GM12878 (cell line): Measurements from ENCODE around the gene GOLGA8B. TPM values are rescaled to one million over a fixed set of nuclear protein-coding genes. Genes with fewer than 3 reads are reported as not detected.
A peak's percentile ranks its signal among the peaks of the same experiment; 100 is the strongest.

Source experiments
- ATAC-seq: fragments of 200-7000 bp; cut with Tn5 transposase; 3 replicates; pipeline ENCODE4 v1.9.1; 2020; ENCODE audit warnings: mild to moderate bottlenecking, moderate library complexity
- Bru-seq: library from RNA; stranded (reverse); fragments of 400-500 nt; gene quantifications from one replicate; lab custom pipeline; 2021; lab: Mats Ljungman, UMichigan
- BruChase-seq, 2 experiments: library from RNA; stranded (reverse); fragments of 400-500 nt; gene quantifications; one replicate each; lab custom pipeline; 2021; lab: Mats Ljungman, UMichigan
- BruUV-seq: library from RNA; stranded (reverse); fragments of 400-500 nt; replicated peaks from 2 replicates; lab custom pipeline; 2021; lab: Mats Ljungman, UMichigan
- CTCF ChIA-PET: fragments of 300-600 bp; sonication (Branson Sonifier 250); formaldehyde crosslinking; extraction: SDS; loops from one replicate; lab custom pipeline; 2021; ENCODE audit warnings: inconsistent platforms; lab: Yijun Ruan, JAX
- POLR2A ChIA-PET: fragments of 350-600 bp; formaldehyde crosslinking; extraction: SDS; loops from one replicate; lab custom pipeline; 2021; ENCODE audit warnings: inconsistent platforms; lab: Charles Lee
- RAD21 ChIA-PET: fragments of 300-600 bp; sonication (Branson Sonifier 250); formaldehyde crosslinking; loops from one replicate; lab custom pipeline; 2023; ENCODE audit warnings: antibody characterized with exemption; ENCODE audit not compliant: unreplicated experiment; lab: Charles Lee
- SMC1A ChIA-PET: fragments of 300-600 bp; sonication (Branson Sonifier 250); formaldehyde crosslinking; loops from one replicate; lab custom pipeline; 2023; ENCODE audit not compliant: unreplicated experiment, uncharacterized antibody; lab: Charles Lee
- DNase-seq: peaks from one replicate; pipeline ENCODE4 v3.0.0-alpha.2; 2011; ENCODE audit warnings: low read depth, low spot score
- FAIRE-seq: peaks from 3 replicates; lab custom pipeline; 2011; peaks lifted over from hg19 to GRCh38; lab: Jason Lieb, UNC
- H2AFZ ChIP-seq: 2 replicates; pipeline ENCODE4 v1.6.0; 2011; ENCODE audit warnings: low read depth, low read length, control low read depth; ENCODE audit not compliant: control insufficient read depth
- H3K27ac ChIP-seq: 2 replicates; pipeline ENCODE4 v1.5.1; 2011; ENCODE audit warnings: control low read depth; ENCODE audit not compliant: control insufficient read depth, insufficient read depth
- H3K27me3 ChIP-seq, 2 experiments: replicated peaks in 1 of 2; 2 replicates each; pipeline versions ENCODE4 v1.6.0 to v1.6.1; 2011; ENCODE audit warnings: low read length in 1 of 2; ENCODE audit not compliant: control insufficient read depth in 2 of 2, insufficient read depth in 2 of 2
- H3K36me3 ChIP-seq, 2 experiments: 2 replicates each; pipeline ENCODE4 v1.5.1; 2011; ENCODE audit warnings: low read length in 1 of 2; ENCODE audit not compliant: control insufficient read depth in 2 of 2, insufficient read depth in 2 of 2
- H3K4me1 ChIP-seq: 2 replicates; pipeline ENCODE4 v1.6.1; 2011; ENCODE audit warnings: mild to moderate bottlenecking, low read length, moderate library complexity, mixed read lengths; ENCODE audit not compliant: control insufficient read depth, insufficient read depth
- H3K4me2 ChIP-seq: 2 replicates; pipeline ENCODE4 v1.6.0; 2011; ENCODE audit warnings: control low read depth; ENCODE audit not compliant: control insufficient read depth, insufficient read depth
- H3K4me3 ChIP-seq: fragments of 200-600 bp; sonication (generic); 2 replicates; pipeline ENCODE4 v1.5.1; 2016
- H3K79me2 ChIP-seq: 2 replicates; pipeline ENCODE4 v1.6.0; 2011; ENCODE audit warnings: low read length; ENCODE audit not compliant: control insufficient read depth, insufficient read depth
- H3K9ac ChIP-seq: 2 replicates; pipeline ENCODE4 v1.8.0; 2011; ENCODE audit warnings: low read length, control low read depth, mixed read lengths; ENCODE audit not compliant: control insufficient read depth, insufficient read depth
- H3K9me3 ChIP-seq: replicated peaks from 3 replicates; pipeline ENCODE4 v1.5.1; 2011; ENCODE audit warnings: mild to moderate bottlenecking, low read length; ENCODE audit not compliant: control insufficient read depth, insufficient read depth
- H4K20me1 ChIP-seq: 2 replicates; pipeline ENCODE4 v1.6.0; 2011; ENCODE audit not compliant: control insufficient read depth, insufficient read depth
- ATF7 ChIP-seq: fragments of 450-650 bp; IDR thresholded peaks from 2 replicates; pipeline ENCODE4 v1.6.1; 2016; ENCODE audit warnings: low read depth, mild to moderate bottlenecking
- BHLHE40 ChIP-seq, 2 experiments: fragments of 450-650 bp in 1 of 2; IDR thresholded peaks; 2 replicates each; pipeline ENCODE4 v1.6.1; 2011 to 2017; ENCODE audit warnings: low read depth in 2 of 2, borderline replicate concordance in 1 of 2, improper control_type of control experiment in 1 of 2, low read length in 1 of 2, mild to moderate bottlenecking in 1 of 2
- EGR1 ChIP-seq, 2 experiments: IDR thresholded peaks; 1 replicate in 1 of 2; 2 replicates in 1 of 2; pipeline ENCODE4 v1.6.1; 2011 to 2012; ENCODE audit warnings: low read depth in 2 of 2, low read length in 2 of 2, borderline replicate concordance in 1 of 2, mild to moderate bottlenecking in 1 of 2, moderate library complexity in 1 of 2
- JUND ChIP-seq: IDR thresholded peaks from 2 replicates; pipeline ENCODE4 v1.6.1; 2012; ENCODE audit warnings: low read depth, mild to moderate bottlenecking, low read length, improper control_type of control experiment, moderate library complexity
- NR2C1 ChIP-seq: fragments of 450-650 bp; IDR thresholded peaks from 2 replicates; pipeline ENCODE4 v1.6.1; 2017; ENCODE audit warnings: antibody characterized with exemption, mild to moderate bottlenecking, moderate library complexity
- NRF1 ChIP-seq: conservative IDR thresholded peaks from 2 replicates; pipeline ENCODE4 v1.6.1; 2011; ENCODE audit warnings: mild to moderate bottlenecking, low read depth, low read length, improper control_type of control experiment
- POLR2A ChIP-seq: IDR thresholded peaks from 2 replicates; pipeline ENCODE4 v1.6.1; 2011; ENCODE audit warnings: low read depth, mild to moderate bottlenecking, low read length
- POU2F2 ChIP-seq: IDR thresholded peaks from 3 replicates; pipeline ENCODE4 v1.6.1; 2011; ENCODE audit warnings: low read depth, mild to moderate bottlenecking, low read length, borderline replicate concordance
- RAD21 ChIP-seq: IDR thresholded peaks from 2 replicates; pipeline ENCODE4 v1.6.1; 2011; ENCODE audit warnings: mild to moderate bottlenecking, low read depth, low read length, moderate library complexity; ENCODE audit not compliant: insufficient read depth
- RUNX3 ChIP-seq: IDR thresholded peaks from 2 replicates; pipeline ENCODE4 v1.6.1; 2012; ENCODE audit warnings: low read length, inconsistent platforms
- SIN3A ChIP-seq: IDR thresholded peaks from 2 replicates; pipeline ENCODE4 v1.6.1; 2012; ENCODE audit warnings: low read depth, low read length, improper control_type of control experiment
- SRF ChIP-seq, 2 experiments: IDR thresholded peaks; 2 replicates each; pipeline ENCODE4 v1.6.1; 2011; ENCODE audit warnings: low read depth in 2 of 2, low read length in 2 of 2, mild to moderate bottlenecking in 1 of 2, moderate library complexity in 1 of 2
- STAT1 ChIP-seq: fragments of 450-650 bp; conservative IDR thresholded peaks from 2 replicates; pipeline ENCODE4 v1.6.1; 2014; ENCODE audit warnings: antibody characterized with exemption, mild to moderate bottlenecking
- ZNF207 ChIP-seq: fragments of 450-650 bp; IDR thresholded peaks from 2 replicates; pipeline ENCODE4 v1.6.1; 2014; ENCODE audit warnings: antibody characterized with exemption, mild to moderate bottlenecking, borderline replicate concordance
- WGBS: methylation state at CpG from one replicate; pipeline ENCODE4 v1.1.6; 2016; ENCODE audit warnings: low lambda C conversion rate; ENCODE audit not compliant: insufficient replicate concordance, insufficient coverage; ENCODE audit errors: missing lambda C conversion rate; 5-methylcytosine and 5-hydroxymethylcytosine counted together
- in situ Hi-C: fragments of 300-500 bp; cut with MboI; formaldehyde crosslinking; loops from 9 replicates; pipeline ENCODE4 v1.14.3; 2018; ENCODE audit warnings: mixed read lengths
- intact Hi-C: fragments of 100-400 bp; cut with micrococcal nuclease; formaldehyde crosslinking; loops from one replicate; pipeline ENCODE4 v1.14.2; 2022; ENCODE audit not compliant: unreplicated experiment
- long read RNA-seq, 2 experiments: library from polyadenylated mRNA; unstranded; transcript quantifications; one replicate each; pipeline ENCODE4 v2.0.0, GENCODE V29; 2019 to 2020
- polyA minus RNA-seq, 3 experiments: library from RNA; depleted of rRNA, polyadenylated mRNA; stranded (reverse); fragments of >200 nt; gene quantifications; 2 replicates each; pipeline ENCODE4 v1.2.3, GENCODE V29; 2011
- polyA plus RNA-seq, 11 experiments: library from polyadenylated mRNA; depleted of rRNA in 4 of 11; unstranded in 6 of 11; stranded (reverse) in 5 of 11; fragments of >200 nt; fragmentation: Nextera tagmentation in 4 of 11; fragmentation: Illumina TruSeq in 1 of 11; extraction: Ambion mirVana in 4 of 11; extraction: Trizol in 1 of 11; gene quantifications; 1 replicate in 1 of 11; 2 replicates in 10 of 11; pipeline versions ENCODE4 v1.2.1 to v1.2.3, GENCODE V29; 2011 to 2016; ENCODE audit warnings: inconsistent platforms in 2 of 11, missing spikeins in 2 of 11, low read depth in 1 of 11
- total RNA-seq, 4 experiments: library from RNA; depleted of rRNA in 3 of 4; stranded (reverse); fragments of >200 nt in 3 of 4; fragmentation: Illumina TruSeq in 1 of 4; extraction: Trizol in 1 of 4; gene quantifications; 2 replicates each; pipeline versions ENCODE4 v1.2.1 to v1.2.3, GENCODE V29; 2013 to 2021

GOLGA8B gene, protein sequence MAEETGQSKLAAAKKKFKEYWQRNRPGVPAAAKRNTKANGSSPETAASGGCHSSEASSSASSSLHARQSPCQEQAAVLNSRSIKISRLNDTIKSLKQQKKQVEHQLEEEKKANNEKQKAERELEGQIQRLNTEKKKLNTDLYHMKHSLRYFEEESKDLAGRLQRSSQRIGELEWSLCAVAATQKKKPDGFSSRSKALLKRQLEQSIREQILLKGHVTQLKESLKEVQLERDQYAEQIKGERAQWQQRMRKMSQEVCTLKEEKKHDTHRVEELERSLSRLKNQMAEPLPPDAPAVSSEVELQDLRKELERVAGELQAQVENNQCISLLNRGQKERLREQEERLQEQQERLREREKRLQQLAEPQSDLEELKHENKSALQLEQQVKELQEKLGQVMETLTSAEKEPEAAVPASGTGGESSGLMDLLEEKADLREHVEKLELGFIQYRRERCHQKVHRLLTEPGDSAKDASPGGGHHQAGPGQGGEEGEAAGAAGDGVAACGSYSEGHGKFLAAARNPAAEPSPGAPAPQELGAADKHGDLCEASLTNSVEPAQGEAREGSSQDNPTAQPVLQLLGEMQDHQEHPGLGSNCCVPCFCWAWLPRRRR
- 702 and 722 TPM in 2 replicates for total RNA-seq (2013; cell fraction: nucleolus; rRNA removed)
- total RNA-seq (2014; rRNA removed) (80.1 and 85.8 TPM in 2 replicates), total RNA-seq (2014; rRNA removed; fragmentation: Illumina TruSeq; extraction: Trizol) (57.1 and 59.6 TPM in 2 replicates), total RNA-seq (2021) (118 and 147 TPM in 2 replicates), polyA plus RNA-seq (2011; rRNA removed) (117 and 164 TPM in 2 replicates), polyA plus RNA-seq (2014; fragmentation: Illumina TruSeq; extraction: Trizol) (135 and 144 TPM in 2 replicates), polyA plus RNA-seq (2014; fragmentation: Nextera tagmentation; extraction: Ambion mirVana) (10 to 100 TPM; 18.5 to 27.3 TPM), polyA plus RNA-seq (2014; rRNA removed) (258 and 302 TPM in 2 replicates), polyA plus RNA-seq (2016; fragmentation: Nextera tagmentation; extraction: Ambion mirVana) (10 to 100 TPM; 72.5 to 77.3 TPM), polyA minus RNA-seq (2011; rRNA and poly(A)+ RNA removed) (20.3 and 22.9 TPM in 2 replicates), Bru-seq, nascent RNA (percentile 86 among the genes with signal in this experiment), BruChase-seq, experiment 1, labeled RNA remaining after a 6-hour chase (percentile 97 among the genes with signal in this experiment), BruChase-seq, experiment 2, labeled RNA remaining after a 2-hour chase (percentile 92 among the genes with signal in this experiment)
- 160 TPM for polyA plus RNA-seq (2011; ENCODE audit: low read depth)
- polyA plus RNA-seq (2011; cell fraction: cytosol; rRNA removed), result 74.4 and 97.8 TPM in 2 replicates
- polyA plus RNA-seq (2011; cell fraction: nucleus; rRNA removed), result 475 and 523 TPM in 2 replicates
- 153 and 205 TPM in 2 replicates for polyA plus RNA-seq (2012)
- 10.8 and 12.8 TPM in 2 replicates for polyA minus RNA-seq (2011; cell fraction: cytosol; rRNA and poly(A)+ RNA removed)
- polyA minus RNA-seq (2011; cell fraction: nucleus; rRNA and poly(A)+ RNA removed), result 37.6 and 50.8 TPM in 2 replicates
- long read RNA-seq, experiment 1, partial matches to known transcripts, result 1 of 2 reads
- long read RNA-seq, experiment 1, other reads (novel, unspliced or antisense), result 1 of 2 reads
- long read RNA-seq, experiment 2, partial matches to known transcripts, result 17 of 32 reads
- long read RNA-seq, experiment 2, other reads (novel, unspliced or antisense), result 15 of 32 reads

GRCh38 chr15:34583399-34584329 lies at the start of gene GOLGA8B:
GOLGA8B (minus strand) TSS chr15:34583651; CDS start chr15:34535912, 47,739 bp downstream.
- SMC1A ChIA-PET, result interaction anchor here (1.1 kb wide), 1 partner anchor 216 kb away, joined by 3 read pairs; no protein-coding TSS in a partner anchor
- peak; percentile 7 for FAIRE-seq
- Histone ChIP-seq H3K79me2 (peaks cover 37% of the 10 kb centered on the region), H2AFZ (peak within 1 kb of the TSS; percentile 95), H3K27me3 (no peaks in the 10 kb centered on the region), H3K36me3 (no peaks in the 10 kb centered on the region), H3K9ac (peak within 1 kb of the TSS; percentile 88), H3K27ac (peak within 1 kb of the TSS; percentile 79), H3K9me3 (no peaks in the 10 kb centered on the region), H3K4me2 (peak within 1 kb of the TSS; percentile 85), H3K4me3 (peak within 1 kb of the TSS; percentile 77), H4K20me1 (no peaks in the 10 kb centered on the region), H3K4me1 (peaks cover 3% of the 10 kb centered on the region; the same call in 1 of the 2 replicates)
- CTCF ChIA-PET, result interaction anchor here (0.7 to 1.8 kb wide), 6 partner anchors 12 to 374 kb away, joined by 3 to 4 read pairs (median 3); partner anchors contain the start of genes KATNBL1 and LPCAT4
- peak; percentile 81 for ATAC-seq
- DNase-seq, result no peak
- TSS peak; percentile 68 for BruUV-seq
- RAD21 ChIA-PET, result interaction anchor here (0.7 to 1.1 kb wide), 2 partner anchors 250 to 374 kb away, joined by 3 to 4 read pairs; partner anchors contain the start of gene KATNBL1
- 1% methylated on average over 86 of the region's 101 CpGs for WGBS
- POLR2A ChIA-PET, result no interaction called here
- in situ Hi-C loops (loop anchor here (25.0 kb wide), 2 partner anchors 346 to 521 kb away; partner anchors contain the start of gene EMC4), intact Hi-C loops (loop anchor here (1.0 to 10.0 kb wide), 4 partner anchors 59 to 519 kb away; partner anchors contain the start of genes EMC7, LPCAT4 and PGBD4)
- TF ChIP-seq STAT1, result no peak
- no peak for TF ChIP-seq JUND
- peak; percentile 81 for TF ChIP-seq NRF1
- TF ChIP-seq ZNF207, result 0 out of 2 replicates have a peak, but pooled peaks have one; percentile 40
- no peak for TF ChIP-seq SRF (IDR thresholded peaks at IDR 0.05; ENCODE audit: low read depth in 2 of 2, low read length in 2 of 2)
- peak; percentile 11 to 67; a peak in 2 of 4 replicates for TF ChIP-seq BHLHE40 (IDR thresholded peaks at IDR 0.05; ENCODE audit: borderline replicate concordance in 1 of 2, low read depth in 2 of 2, low read length in 1 of 2)
- TF ChIP-seq SIN3A, result no peak
- TF ChIP-seq EGR1 (IDR thresholded peaks at IDR 0.05; ENCODE audit: borderline replicate concordance in 1 of 2, low read depth in 2 of 2, low read length in 2 of 2), result peak in 1 of 2 experiments; percentile 5; a peak in 1 of 3 replicates
- TF ChIP-seq ATF7, result no peak
- TF ChIP-seq RAD21, result 0 out of 2 replicates have a peak, but pooled peaks have one; percentile 7
- TF ChIP-seq RUNX3, result peak; percentile 83
- TF ChIP-seq NR2C1, result no peak
- peak; percentile 78 for TF ChIP-seq POLR2A
- TF ChIP-seq POU2F2, result no peak
